ENCODE results near the gene IGFLR1.
"Not testable (repeated sequence)": the region's sequence is repeated elsewhere in the genome, so short reads cannot be mapped to it uniquely, and the experiment has no call there.

IGFLR1 gene

GRCh38 chr19:35695895-35696422 is 46.3 kb downstream of the IGFLR1 start:
- Histone ChIP-seq H3K4me1 (no peaks in the 10 kb centered on the region), H3K27ac (no peak overlapping the region), H3K4me2 (ENCODE audit: low read length) (no peak overlapping the region), H3K27me3 (ENCODE audit: control insufficient read depth, insufficient read depth, low read length) (no peaks in the 10 kb centered on the region), H3K36me3 (ENCODE audit: control insufficient read depth, insufficient read depth, low read length) (no peaks in the 10 kb centered on the region), H3K9ac (no peak overlapping the region), H3K79me2 (no peaks in the 10 kb centered on the region), H2AFZ (no peak overlapping the region), H3K9me3 (ENCODE audit: control insufficient read depth, low read length) (no peaks in the 10 kb centered on the region), H3K4me3 (ENCODE audit: low read depth, low read length) (no peak overlapping the region)
- TF ChIP-seq, protein P1, sequence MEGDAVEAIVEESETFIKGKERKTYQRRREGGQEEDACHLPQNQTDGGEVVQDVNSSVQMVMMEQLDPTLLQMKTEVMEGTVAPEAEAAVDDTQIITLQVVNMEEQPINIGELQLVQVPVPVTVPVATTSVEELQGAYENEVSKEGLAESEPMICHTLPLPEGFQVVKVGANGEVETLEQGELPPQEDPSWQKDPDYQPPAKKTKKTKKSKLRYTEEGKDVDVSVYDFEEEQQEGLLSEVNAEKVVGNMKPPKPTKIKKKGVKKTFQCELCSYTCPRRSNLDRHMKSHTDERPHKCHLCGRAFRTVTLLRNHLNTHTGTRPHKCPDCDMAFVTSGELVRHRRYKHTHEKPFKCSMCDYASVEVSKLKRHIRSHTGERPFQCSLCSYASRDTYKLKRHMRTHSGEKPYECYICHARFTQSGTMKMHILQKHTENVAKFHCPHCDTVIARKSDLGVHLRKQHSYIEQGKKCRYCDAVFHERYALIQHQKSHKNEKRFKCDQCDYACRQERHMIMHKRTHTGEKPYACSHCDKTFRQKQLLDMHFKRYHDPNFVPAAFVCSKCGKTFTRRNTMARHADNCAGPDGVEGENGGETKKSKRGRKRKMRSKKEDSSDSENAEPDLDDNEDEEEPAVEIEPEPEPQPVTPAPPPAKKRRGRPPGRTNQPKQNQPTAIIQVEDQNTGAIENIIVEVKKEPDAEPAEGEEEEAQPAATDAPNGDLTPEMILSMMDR (IDR thresholded peaks at IDR 0.05) = no peak

GRCh38 chr19:35693835-35694599 is 48.2 kb downstream of the IGFLR1 start:
- no peak overlapping the region for H3K4me3 ChIP-seq (ENCODE audit: low read depth, low read length)
- no peaks in the 10 kb centered on the region for H3K36me3 ChIP-seq (ENCODE audit: control insufficient read depth, insufficient read depth, low read length)
- H3K27ac ChIP-seq = no peak overlapping the region
- no peaks in the 10 kb centered on the region for H3K4me1 ChIP-seq
- TF ChIP-seq, protein P1 (IDR thresholded peaks at IDR 0.05) = peak; percentile 98
- H3K9ac ChIP-seq = no peak overlapping the region
- H3K9me3 ChIP-seq (ENCODE audit: control insufficient read depth, low read length) = no peaks in the 10 kb centered on the region
- H2AFZ ChIP-seq = peak overlapping the region; percentile 19
- no peaks in the 10 kb centered on the region for H3K27me3 ChIP-seq (ENCODE audit: control insufficient read depth, insufficient read depth, low read length)
- no peaks in the 10 kb centered on the region for H3K79me2 ChIP-seq
- no peak overlapping the region for H3K4me2 ChIP-seq (ENCODE audit: low read length)

GRCh38 chr19:35693422-35693821 is 48.8 kb downstream of the IGFLR1 start:
- Histone ChIP-seq H3K4me3 (ENCODE audit: low read depth, low read length) (no peak overlapping the region), H3K9me3 (ENCODE audit: control insufficient read depth, low read length) (no peaks in the 10 kb centered on the region), H3K4me1 (no peaks in the 10 kb centered on the region), H3K4me2 (ENCODE audit: low read length) (no peak overlapping the region), H3K9ac (no peak overlapping the region), H3K79me2 (no peaks in the 10 kb centered on the region), H3K36me3 (ENCODE audit: control insufficient read depth, insufficient read depth, low read length) (no peaks in the 10 kb centered on the region), H3K27ac (no peak overlapping the region), H2AFZ (no peak overlapping the region), H3K27me3 (ENCODE audit: control insufficient read depth, insufficient read depth, low read length) (no peaks in the 10 kb centered on the region)
- TF ChIP-seq, protein P1 (IDR thresholded peaks at IDR 0.05) = no peak

DNA sequence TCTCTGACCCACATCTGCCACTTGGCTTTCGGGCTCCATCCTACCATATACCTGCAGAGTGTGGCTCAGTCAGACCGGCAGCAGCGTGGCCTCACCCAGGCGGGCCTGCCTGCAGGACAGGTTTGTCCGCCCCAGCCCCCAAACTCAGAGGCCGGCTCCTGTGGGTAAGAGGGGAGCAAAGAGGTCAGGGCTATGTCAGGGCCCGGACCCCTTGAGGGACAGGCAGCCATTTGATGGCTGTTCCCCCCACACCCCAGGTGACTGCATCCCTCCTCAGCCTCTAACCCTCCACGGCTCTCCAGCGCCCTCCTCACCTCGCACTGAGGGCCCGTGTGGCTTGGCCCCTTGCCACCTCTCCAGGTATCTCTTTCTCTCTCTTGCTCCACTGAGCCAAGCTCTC is 50.2 kb downstream of the IGFLR1 start:
- Histone ChIP-seq H2AFZ (peak overlapping the region; percentile 38), H3K9me3 (ENCODE audit: control insufficient read depth, low read length) (no peaks in the 10 kb centered on the region), H3K4me3 (ENCODE audit: low read depth, low read length) (no peak overlapping the region), H3K4me1 (no peaks in the 10 kb centered on the region), H3K79me2 (no peaks in the 10 kb centered on the region), H3K27ac (no peak overlapping the region), H3K4me2 (ENCODE audit: low read length) (no peak overlapping the region), H3K27me3 (ENCODE audit: control insufficient read depth, insufficient read depth, low read length) (no peaks in the 10 kb centered on the region), H3K9ac (no peak overlapping the region), H3K36me3 (ENCODE audit: control insufficient read depth, insufficient read depth, low read length) (no peaks in the 10 kb centered on the region)
- TF ChIP-seq, protein P1 (IDR thresholded peaks at IDR 0.05) = no peak

DNA sequence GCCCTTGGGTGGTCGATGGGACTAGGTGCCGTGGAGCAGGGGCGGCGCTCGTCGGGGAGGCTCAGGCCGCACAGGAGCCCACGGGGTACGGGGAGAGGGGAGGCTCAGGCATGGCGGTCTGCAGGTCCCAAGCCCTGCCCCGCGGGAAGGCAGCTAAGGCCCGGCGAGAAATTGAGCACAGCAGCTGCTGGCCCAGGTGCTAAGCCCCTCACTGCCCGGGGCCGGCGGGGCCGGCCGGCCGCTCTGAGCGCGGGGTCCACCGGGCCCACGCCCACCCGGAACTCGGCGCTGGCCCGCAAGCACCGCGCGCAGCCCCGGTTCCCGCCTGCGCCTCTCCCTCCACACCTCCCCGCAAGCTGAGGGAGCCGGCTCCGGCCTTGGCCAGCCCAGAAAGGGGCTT is 51.1 kb downstream of the IGFLR1 start:
- H3K36me3 ChIP-seq (ENCODE audit: control insufficient read depth, insufficient read depth, low read length); H3K27ac ChIP-seq; H2AFZ ChIP-seq; H3K79me2 ChIP-seq; H3K4me2 ChIP-seq (ENCODE audit: low read length); H3K27me3 ChIP-seq (ENCODE audit: control insufficient read depth, insufficient read depth, low read length); H3K4me3 ChIP-seq (ENCODE audit: low read depth, low read length); H3K9ac ChIP-seq; H3K9me3 ChIP-seq (ENCODE audit: control insufficient read depth, low read length); H3K4me1 ChIP-seq: not testable (repeated sequence)

Measured in parathyroid adenoma (tissue), 2 donors.